Epithelial cell of proximal tubule (primary cell): ENCODE measurements around the gene PAX8. TPM values are rescaled to one million over a fixed set of nuclear protein-coding genes. Genes with fewer than 3 reads are reported as not detected.

Experiments
- DNase-seq: peaks from one replicate; pipeline ENCODE4 v3.0.0-alpha.2; 2011; ENCODE audit warnings: low read depth
- H3K4me3 ChIP-seq: 2 replicates; pipeline ENCODE4 v1.5.1; 2011; ENCODE audit warnings: low read depth, mild to moderate bottlenecking, low read length
- CTCF ChIP-seq: conservative IDR thresholded peaks from 2 replicates; pipeline ENCODE4 v1.5.1; 2012; ENCODE audit warnings: low read depth, mild to moderate bottlenecking, low read length
- total RNA-seq: library from RNA; depleted of rRNA; stranded (reverse); fragments of >200 nt; gene quantifications from 2 replicates; pipeline ENCODE4 v1.2.3, GENCODE V29; 2015

Gene PAX8
- total RNA-seq, 1 donor from 2014 or later, result 127 TPM

GRCh38 chr2:113180131-113180946 lies 98.4 kb downstream of the PAX8 start:
- no peak for DNase-seq
- H3K4me3 ChIP-seq, result no peak overlapping the region
- no peak for TF ChIP-seq CTCF

DNA sequence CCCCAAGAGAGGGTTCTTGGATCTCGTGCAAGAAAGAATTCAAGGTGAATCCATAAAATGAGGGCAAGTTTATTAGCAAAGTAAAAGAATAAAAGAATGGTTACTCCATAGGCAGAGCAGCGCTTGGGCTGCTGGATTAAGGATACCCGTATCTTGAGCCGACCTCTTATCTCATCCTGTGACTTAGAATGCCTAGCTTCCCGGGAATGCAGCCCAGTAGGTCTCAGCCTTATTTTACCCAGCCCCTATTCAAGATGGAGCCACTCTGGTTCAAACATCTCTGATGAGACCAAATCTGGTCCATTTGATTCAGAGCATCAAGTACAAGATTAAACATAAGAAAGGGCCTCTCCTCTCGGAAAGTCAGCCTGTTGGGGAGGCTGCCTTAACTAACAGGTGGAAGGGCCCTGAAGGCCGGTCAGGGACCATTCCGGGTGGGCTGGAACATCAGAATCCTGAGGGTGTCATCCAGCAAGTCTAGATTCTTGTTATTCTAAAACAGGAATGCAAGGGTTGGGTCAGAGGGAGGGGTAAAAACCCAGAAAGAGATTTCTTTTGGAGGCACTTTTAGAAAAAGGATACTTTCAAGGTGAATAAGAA lies 99.2 kb downstream of the PAX8 start:
- TF ChIP-seq CTCF, result no peak
- H3K4me3 ChIP-seq, result no peak overlapping the region
- DNase-seq, result no peak

DNA sequence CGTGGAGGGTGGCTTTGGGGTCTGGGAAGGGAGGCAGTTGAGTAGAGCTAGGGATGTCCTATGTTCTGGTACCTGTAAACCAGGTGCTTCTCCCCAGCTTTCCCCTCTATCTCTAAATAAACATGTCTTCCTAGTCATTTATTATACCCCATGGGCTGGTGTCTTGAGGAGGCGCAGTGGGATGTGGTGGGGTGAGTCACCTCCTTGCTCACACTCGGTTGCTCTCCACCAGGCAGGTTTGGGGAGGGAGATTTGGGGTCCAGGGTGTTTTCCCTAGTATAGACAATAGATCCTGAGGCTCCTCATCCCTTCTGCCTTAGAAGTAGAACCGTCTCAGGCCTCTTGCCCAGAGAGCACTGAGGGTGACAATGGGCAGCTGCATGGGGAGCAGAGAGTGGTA lies 99.8 kb downstream of the PAX8 start:
- no peak for DNase-seq
- H3K4me3 ChIP-seq, result no peak overlapping the region
- TF ChIP-seq CTCF, result no peak

GRCh38 chr2:113178069-113178746 lies 100.5 kb downstream of the PAX8 start:
- no peak for DNase-seq
- no peak overlapping the region for H3K4me3 ChIP-seq
- no peak for TF ChIP-seq CTCF

GRCh38 chr2:113176696-113177355 lies 101.9 kb downstream of the PAX8 start:
- no peak for DNase-seq
- no peak overlapping the region for H3K4me3 ChIP-seq
- no peak for TF ChIP-seq CTCF

- TF ChIP-seq CTCF, result no peak
- no peak for DNase-seq
- H3K4me3 ChIP-seq, result no peak overlapping the region
Measured at GRCh38 chr2:113175736-113176695, 102.7 kb downstream of the PAX8 start.
